Bronchial epithelial cell (primary cell): ENCODE data around the gene RUVBL2. TPM values are rescaled to one million over a fixed set of nuclear protein-coding genes. Genes with fewer than 3 reads are reported as not detected.

ENCODE experiments used
- DNase-seq: peaks from one replicate; pipeline ENCODE4 v3.0.0-alpha.2; 2010; ENCODE audit warnings: low read depth
- FAIRE-seq: peaks from 2 replicates; lab custom pipeline; 2011; peaks lifted over from hg19 to GRCh38; lab: Jason Lieb, UNC
- H3K27me3 ChIP-seq: 2 replicates; pipeline ENCODE4 v1.5.1; 2011; ENCODE audit warnings: low read length; ENCODE audit not compliant: control insufficient read depth, insufficient read depth
- H3K36me3 ChIP-seq: 2 replicates; pipeline ENCODE4 v1.5.1; 2011; ENCODE audit warnings: low read length; ENCODE audit not compliant: control insufficient read depth, insufficient read depth
- H3K4me3 ChIP-seq: 2 replicates; pipeline ENCODE4 v1.5.1; 2011; ENCODE audit warnings: mild to moderate bottlenecking, low read depth, low read length, control low read depth
- CTCF ChIP-seq: IDR thresholded peaks from 2 replicates; pipeline ENCODE4 v1.5.1; 2011; ENCODE audit warnings: mild to moderate bottlenecking, moderate library complexity, low read length, control low read depth, inconsistent platforms; ENCODE audit not compliant: insufficient read depth, severe bottlenecking
- total RNA-seq: library from RNA; depleted of rRNA; stranded (reverse); fragments of >200 nt; gene quantifications from 2 replicates; pipeline ENCODE4 v1.2.1, GENCODE V29; 2014

Gene RUVBL2
- total RNA-seq, 1 donor from 2014 or later, result 267 TPM

- H3K27me3 ChIP-seq, result no peaks in the 10 kb centered on the region
- no peak for TF ChIP-seq CTCF
- FAIRE-seq, result no peak
- no peak overlapping the region for H3K4me3 ChIP-seq
- peaks cover 22% of the 10 kb centered on the region for H3K36me3 ChIP-seq
- peak; percentile 26 for DNase-seq
Measured at GRCh38 chr19:48969276-48970138, 24.2 kb upstream of the RUVBL2 start.

- no peak overlapping the region for H3K4me3 ChIP-seq
- peaks cover 23% of the 10 kb centered on the region for H3K36me3 ChIP-seq
- FAIRE-seq (no peak), DNase-seq (no peak)
- H3K27me3 ChIP-seq, result no peaks in the 10 kb centered on the region
- TF ChIP-seq CTCF, result no peak
Measured at GRCh38 chr19:48970139-48970766, 23.4 kb upstream of the RUVBL2 start.

- H3K4me3 ChIP-seq, result no peak overlapping the region
- no peaks in the 10 kb centered on the region for H3K27me3 ChIP-seq
- TF ChIP-seq CTCF, result peak; percentile 94
- H3K36me3 ChIP-seq, result peaks cover 23% of the 10 kb centered on the region
- FAIRE-seq (no peak), DNase-seq (peak; percentile 46)
Measured at GRCh38 chr19:48970923-48971395, 22.7 kb upstream of the RUVBL2 start.

GRCh38 chr19:48975947-48976847 is 17.5 kb upstream of the RUVBL2 start:
- Histone ChIP-seq H3K4me3 (no peak overlapping the region), H3K36me3 (peaks cover 12% of the 10 kb centered on the region), H3K27me3 (no peaks in the 10 kb centered on the region)
- no peak for FAIRE-seq
- no peak for TF ChIP-seq CTCF
- no peak for DNase-seq

- H3K36me3 ChIP-seq, result peaks cover 18% of the 10 kb centered on the region
- no peak for TF ChIP-seq CTCF
- H3K27me3 ChIP-seq, result no peaks in the 10 kb centered on the region
- DNase-seq (no peak), FAIRE-seq (no peak)
- no peak overlapping the region for H3K4me3 ChIP-seq
Measured at GRCh38 chr19:48977061-48977460, 16.6 kb upstream of the RUVBL2 start.
